Central memory CD4-positive, alpha-beta T cell (primary cell): ENCODE results near the gene F11.
"Not testable (repeated sequence)": the region's sequence is repeated elsewhere in the genome, so short reads cannot be mapped to it uniquely, and the experiment has no call there.

ENCODE experiments used
- DNase-seq: peaks from one replicate; pipeline ENCODE4 v3.0.0; 2022

The F11 gene

DNA sequence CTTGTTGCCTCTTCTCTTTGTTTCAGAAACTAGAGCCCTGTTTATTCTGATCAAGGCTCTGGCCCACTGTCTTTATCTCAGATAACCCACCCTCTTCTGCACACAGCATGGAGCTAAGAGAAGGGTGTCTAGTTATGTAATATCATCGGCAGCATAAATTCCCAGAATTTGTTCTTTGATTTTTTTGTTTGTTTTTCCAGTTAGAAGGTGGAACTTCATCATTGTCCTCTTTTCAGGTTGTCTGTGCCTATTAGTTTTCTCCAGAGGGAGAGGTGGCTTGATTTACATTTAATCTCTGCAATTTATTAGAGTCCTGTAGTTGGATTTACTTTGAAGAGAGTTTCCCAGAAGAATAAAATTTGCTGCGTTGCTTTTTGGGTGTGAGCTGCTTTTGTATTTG, 15.2 kb upstream of the F11 start:
- no peak for DNase-seq

- DNase-seq, result no peak
Measured at GRCh38 chr4:186255122-186255521, 10.9 kb upstream of the F11 start.

DNA sequence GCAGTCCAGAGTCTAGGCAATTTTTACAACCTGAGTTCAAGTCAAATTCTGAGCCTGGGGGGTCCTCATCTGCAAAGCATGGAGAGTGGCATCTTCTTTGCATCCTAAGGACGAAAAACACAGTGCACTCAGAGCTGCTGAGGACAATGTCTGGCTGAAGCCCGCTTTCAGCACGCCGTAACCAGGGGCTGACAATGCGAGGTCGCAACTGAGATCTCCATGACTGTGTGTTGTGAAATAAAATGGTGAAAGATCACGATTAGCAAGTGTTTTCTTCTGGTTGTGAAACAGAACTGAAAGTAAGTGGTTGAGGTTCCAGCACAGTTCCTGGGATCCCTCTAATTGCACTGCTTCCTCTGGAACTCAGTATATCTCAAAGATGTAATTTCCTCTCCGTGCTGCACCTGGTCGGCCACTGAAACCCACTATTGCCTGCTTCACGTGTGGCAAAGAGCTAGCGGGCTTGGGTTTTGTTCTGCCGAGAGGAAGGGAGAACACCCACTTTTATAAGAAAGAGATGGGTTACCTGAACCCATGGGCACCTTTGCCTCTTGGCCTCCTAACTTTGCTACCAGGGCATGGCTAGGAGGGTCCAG, 7.7 kb upstream of the F11 start:
- no peak for DNase-seq

DNA sequence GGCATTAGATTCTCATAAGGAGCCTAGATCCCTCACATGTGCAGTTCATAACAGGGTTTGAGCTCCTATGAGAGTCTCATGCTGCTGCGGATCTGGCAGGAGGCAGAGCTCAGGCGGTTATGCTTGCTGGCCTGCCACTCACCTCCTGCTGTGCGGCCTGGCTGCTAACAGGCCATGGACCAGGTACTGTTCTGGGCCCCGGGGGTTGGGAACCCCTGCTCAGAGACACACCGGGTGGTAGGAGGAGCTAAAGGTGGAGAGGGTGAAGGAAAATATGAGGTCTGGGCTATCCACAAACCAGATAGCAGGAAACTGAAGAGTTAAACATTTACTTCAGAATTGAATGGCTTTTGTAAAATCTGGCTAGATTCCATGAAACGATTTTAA, 5.9 kb upstream of the F11 start:
- no peak for DNase-seq

DNA sequence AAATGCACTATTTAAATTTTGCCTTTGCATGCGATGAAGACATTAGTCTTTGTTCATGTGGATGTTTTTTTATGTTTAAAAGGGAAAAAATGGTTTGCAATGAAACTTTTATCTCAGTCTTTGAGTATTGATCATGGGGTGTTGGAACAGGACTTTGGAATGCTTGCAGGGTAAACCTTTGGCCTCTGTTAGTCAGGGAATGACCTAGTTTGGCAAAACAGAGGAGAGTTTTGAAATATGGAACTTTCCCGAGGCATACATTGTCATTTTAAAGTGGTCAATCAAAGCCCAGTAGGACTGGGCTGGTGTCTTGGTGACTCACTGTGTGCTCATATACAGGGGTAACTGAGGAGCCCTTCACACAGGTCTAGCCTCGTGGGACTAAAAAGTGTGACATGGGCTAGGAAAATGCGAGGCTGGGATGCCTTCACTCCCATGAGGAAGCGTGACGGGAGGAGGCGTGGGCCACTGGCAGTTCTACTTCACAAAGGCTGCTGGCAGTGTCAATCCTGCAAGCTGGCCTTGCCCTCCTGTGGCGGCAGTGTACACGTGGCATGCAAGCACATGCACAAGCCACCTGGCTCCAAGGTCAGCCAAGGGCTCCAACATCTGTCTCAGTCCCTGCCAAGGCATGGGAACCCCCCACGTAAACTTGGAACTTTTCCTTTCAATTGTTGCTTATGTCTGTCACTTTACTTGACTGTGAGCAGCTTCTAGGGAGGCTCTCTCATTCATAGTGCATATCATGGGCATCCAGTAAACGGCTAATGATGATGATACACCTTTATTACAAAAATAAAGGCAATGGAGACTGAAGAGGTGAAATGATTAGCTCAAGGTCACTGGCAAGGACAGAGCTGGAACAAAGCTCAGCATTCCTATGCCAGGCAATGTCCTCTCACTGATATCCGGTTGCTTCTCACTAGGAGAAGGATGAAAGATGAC, 5.2 kb upstream of the F11 start:
- DNase-seq, result no peak

GRCh38 chr4:186264660-186265059, 1.3 kb upstream of the F11 start:
- DNase-seq, result no peak

- DNase-seq, result not testable (repeated sequence)
Measured at GRCh38 chr4:186265250-186265649, 739 bp upstream of the F11 start.

- DNase-seq, result no peak
Measured at GRCh38 chr4:186266729-186267456, 904 bp downstream of the F11 start.

DNA sequence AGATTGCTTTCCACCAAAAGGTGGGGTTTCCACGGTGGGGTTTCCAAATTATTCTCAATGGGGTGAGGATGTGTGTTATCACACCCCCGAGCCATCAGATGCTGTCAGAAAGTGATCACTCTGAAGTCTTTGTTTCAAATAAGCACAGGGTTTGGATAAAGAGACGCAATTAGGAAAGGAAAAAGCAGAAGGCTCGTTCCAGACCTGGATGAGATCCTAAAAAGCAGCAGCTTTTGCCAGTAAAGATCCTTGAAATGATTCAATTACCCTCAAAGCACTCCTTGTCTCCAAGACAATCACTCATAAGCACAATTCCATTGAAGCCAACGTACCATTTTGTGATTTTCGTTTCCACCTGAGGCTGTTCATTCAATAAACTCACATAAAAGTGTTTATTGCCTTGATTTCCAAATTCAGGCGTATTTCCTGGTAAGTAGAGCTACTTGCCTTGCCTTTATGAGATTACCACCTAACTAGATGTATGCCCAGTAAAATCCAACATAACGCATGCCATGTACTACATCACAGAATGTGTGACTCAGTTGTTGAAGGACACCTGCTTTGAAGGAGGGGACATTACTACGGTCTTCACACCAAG, 5.2 kb downstream of the F11 start:
- DNase-seq, result no peak

GRCh38 chr4:186272699-186273391, 6.9 kb downstream of the F11 start:
- no peak for DNase-seq

DNA sequence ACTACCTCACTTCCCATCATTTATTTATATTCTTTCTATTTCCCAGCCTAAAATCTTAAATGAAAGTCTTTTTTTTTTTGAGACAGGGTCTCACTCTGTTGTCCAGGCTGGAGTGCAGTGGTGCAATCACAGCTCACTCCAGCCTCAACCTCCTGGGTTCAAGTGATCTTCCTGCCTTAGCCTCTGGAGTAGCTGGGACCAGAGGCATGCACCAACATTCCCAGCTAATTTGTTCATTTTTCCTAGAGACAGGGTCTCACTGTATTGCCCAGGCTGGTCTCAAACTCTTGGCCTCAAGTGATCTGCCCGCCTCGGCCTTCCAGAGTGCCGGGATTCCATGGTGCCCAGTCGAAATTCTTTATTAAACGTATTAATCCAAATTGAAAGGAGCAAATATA, 7.4 kb downstream of the F11 start:
- DNase-seq, result not testable (repeated sequence)

GRCh38 chr4:186283311-186283710, 17.3 kb downstream of the F11 start:
- no peak for DNase-seq

DNA sequence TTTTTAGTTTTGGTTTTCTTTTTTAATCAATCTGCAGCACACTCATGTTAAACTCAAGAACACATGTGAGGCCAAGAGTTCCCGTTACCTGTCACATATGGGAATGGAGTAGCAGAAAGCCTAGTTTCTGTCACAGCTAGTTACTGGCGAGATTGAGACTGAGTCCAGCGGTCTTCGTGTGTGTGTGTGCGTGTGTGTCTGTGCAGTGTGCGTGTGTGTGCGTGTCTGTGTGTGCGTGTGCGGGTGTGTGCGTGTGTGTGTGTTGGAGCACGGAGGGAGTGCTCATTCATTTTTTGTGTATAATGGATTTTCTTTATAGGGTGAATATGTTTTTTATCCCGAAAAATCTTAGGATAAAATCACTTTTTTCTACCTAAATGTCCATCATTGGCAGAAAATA, 19.2 kb downstream of the F11 start:
- DNase-seq, result no peak

DNA sequence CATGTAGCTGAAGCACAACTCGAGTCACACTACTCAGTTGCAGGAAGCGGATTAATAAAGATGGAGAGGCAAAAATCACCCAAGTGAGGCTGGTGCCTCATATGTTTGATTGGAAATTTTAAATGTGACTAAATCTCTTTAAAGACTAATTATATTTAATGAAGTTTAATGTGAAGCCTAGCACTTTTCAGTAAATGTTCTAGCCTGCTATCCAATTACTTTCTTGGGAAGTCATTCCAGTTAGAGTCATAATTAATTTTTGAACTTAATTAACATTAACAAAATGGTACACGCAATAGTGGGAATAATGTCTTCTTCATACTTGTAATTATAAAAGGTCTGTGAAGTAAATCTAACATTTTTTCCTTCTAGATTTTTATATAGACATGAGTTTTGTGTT, 20.6 kb downstream of the F11 start:
- DNase-seq, result no peak

GRCh38 chr4:186291256-186291890, 25.4 kb downstream of the F11 start:
- no peak for DNase-seq

DNA sequence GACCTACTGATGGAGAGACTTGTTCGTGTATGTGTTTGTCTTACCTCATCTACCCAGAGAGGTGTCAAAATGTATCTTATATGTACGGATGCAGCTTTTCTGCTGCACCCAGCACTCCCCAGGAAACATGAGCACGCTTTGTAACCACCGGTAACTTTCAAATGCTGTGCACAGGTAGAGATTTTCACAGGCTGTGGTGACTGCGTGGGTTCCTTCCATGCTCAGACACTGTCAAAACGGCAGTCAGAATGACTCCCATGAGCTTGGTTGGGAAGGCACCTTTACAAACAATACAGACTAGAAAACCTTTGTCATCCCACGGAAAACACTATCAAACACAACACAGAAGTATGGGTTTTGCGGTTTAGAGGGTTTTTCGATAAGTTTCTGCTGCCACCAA, 28.2 kb downstream of the F11 start:
- DNase-seq, result no peak

DNA sequence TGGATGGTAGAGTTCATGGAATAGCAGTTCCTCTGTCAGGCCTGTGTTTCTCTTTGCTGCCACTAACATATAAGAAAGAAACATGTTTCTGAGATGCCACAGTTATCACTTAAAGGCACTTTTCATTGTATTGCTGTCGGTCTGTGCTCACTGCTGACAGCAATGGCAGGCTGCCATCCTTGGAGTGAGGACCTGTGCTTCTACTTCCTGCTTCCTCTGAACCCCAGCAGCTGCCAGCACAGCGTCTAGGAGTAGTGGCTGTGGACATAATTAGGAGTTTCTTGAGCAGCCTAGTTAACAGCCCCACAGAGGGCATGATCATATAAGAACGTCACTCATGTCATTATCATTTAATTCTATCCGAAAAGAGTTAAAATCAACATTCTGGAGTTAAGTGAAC, 30.5 kb downstream of the F11 start:
- no peak for DNase-seq

DNA sequence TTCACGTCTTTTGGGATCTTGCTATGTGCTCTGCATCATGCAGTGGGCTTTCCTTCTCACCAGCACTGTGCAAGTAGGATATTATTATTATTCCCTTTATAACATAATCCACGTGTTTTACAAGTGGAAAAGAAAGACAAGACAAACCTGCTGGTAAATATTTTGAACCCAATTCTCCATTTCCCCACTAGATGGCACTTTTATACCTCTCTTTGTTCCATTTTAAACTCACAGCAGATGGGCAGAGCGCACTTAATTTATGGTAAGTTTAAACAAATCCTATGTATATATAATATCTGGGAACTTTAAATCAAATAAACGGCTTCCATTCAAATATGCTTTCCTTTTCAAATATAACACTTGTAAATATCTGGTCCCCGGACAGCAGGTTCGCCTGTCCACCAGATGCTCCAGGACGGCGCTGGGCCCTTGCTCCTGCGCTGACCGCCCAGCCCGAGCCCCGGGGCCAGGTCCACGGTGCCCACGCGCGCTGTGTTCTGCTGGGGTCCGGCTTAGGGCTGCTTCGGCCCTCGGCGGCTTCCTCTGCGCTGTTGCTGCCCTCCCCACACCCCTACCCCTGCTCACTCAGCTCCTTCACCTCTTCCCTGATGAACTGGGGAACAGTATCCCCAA, 31.1 kb downstream of the F11 start:
- no peak for DNase-seq

GRCh38 chr4:186298031-186298647, 32.1 kb downstream of the F11 start:
- no peak for DNase-seq

- DNase-seq, result no peak
Measured at GRCh38 chr4:186299291-186299690, 33.3 kb downstream of the F11 start.
